ENCODE measurements around the gene GLG1. TPM values are rescaled to one million over a fixed set of nuclear protein-coding genes. Genes with fewer than 3 reads are reported as not detected.

Gene GLG1
- total and polyA plus RNA-seq, 2 experiments from 2014 or later, result 142 to 148 TPM

GRCh38 chr16:74582970-74583369, 23.9 kb downstream of the GLG1 start:
- Histone ChIP-seq H4K20me1 (ENCODE audit: insufficient read depth, poor library complexity, severe bottlenecking) (peaks cover 45% of the 10 kb centered on the region), H3K36me3 (replicated peaks; ENCODE audit: insufficient read depth, low read depth) (no peaks in the 10 kb centered on the region), H3K4me3 (no peak overlapping the region), H3K27ac (peak overlapping the region; percentile 10), H3K79me2 (peaks cover 100% of the 10 kb centered on the region), H3K27me3 (no peaks in the 10 kb centered on the region), H3K9me2 (replicated peaks; ENCODE audit: insufficient read depth) (no peaks in the 10 kb centered on the region), H3K9me3 (ENCODE audit: low read depth) (no peaks in the 10 kb centered on the region), H3K4me1 (ENCODE audit: insufficient read depth) (peaks cover 12% of the 10 kb centered on the region), H3K4me2 (no peak overlapping the region), H2AFZ (no peak overlapping the region)
- no peak for TF ChIP-seq EZH2 (IDR thresholded peaks at IDR 0.05; ENCODE audit: borderline replicate concordance)
- TF ChIP-seq CTCF (IDR thresholded peaks at IDR 0.05; ENCODE audit: poor library complexity), result no peak
- TF ChIP-seq EZH2phosphoT487 (IDR thresholded peaks at IDR 0.05; ENCODE audit: low read depth, severe bottlenecking, unreplicated experiment), result no peak
- no peak for DNase-seq (ENCODE audit: low spot score)
- WGBS (ENCODE audit: low lambda C conversion rate, missing lambda C conversion rate), result 77% methylated on average over 1 of the region's 1 CpG

- peaks cover 100% of the 10 kb centered on the region for H3K79me2 ChIP-seq
- no peak overlapping the region for H3K4me2 ChIP-seq
- no peaks in the 10 kb centered on the region for H3K9me3 ChIP-seq (ENCODE audit: low read depth)
- H3K36me3 ChIP-seq (replicated peaks; ENCODE audit: insufficient read depth, low read depth), result no peaks in the 10 kb centered on the region
- H3K27me3 ChIP-seq, result no peaks in the 10 kb centered on the region
- TF ChIP-seq EZH2 (IDR thresholded peaks at IDR 0.05; ENCODE audit: borderline replicate concordance), result no peak
- TF ChIP-seq EZH2phosphoT487 (IDR thresholded peaks at IDR 0.05; ENCODE audit: low read depth, severe bottlenecking, unreplicated experiment), result no peak
- TF ChIP-seq CTCF (IDR thresholded peaks at IDR 0.05; ENCODE audit: poor library complexity), result no peak
- no peak overlapping the region for H3K27ac ChIP-seq
- H2AFZ ChIP-seq, result no peak overlapping the region
- DNase-seq (ENCODE audit: low spot score), result no peak
- H3K4me3 ChIP-seq, result no peak overlapping the region
- no peaks in the 10 kb centered on the region for H3K9me2 ChIP-seq (replicated peaks; ENCODE audit: insufficient read depth)
- H4K20me1 ChIP-seq (ENCODE audit: insufficient read depth, poor library complexity, severe bottlenecking), result peaks cover 52% of the 10 kb centered on the region
- 93% methylated on average over 3 of the region's 3 CpGs for WGBS (ENCODE audit: low lambda C conversion rate, missing lambda C conversion rate)
- peaks cover 13% of the 10 kb centered on the region for H3K4me1 ChIP-seq (ENCODE audit: insufficient read depth)
These were observed 26.1 kb downstream of the GLG1 start for GRCh38 chr16:74580833-74581232.

GRCh38 chr16:74578838-74579237, 28.1 kb downstream of the GLG1 start:
- no peak overlapping the region for H3K27ac ChIP-seq
- no peak overlapping the region for H3K4me2 ChIP-seq
- no peak overlapping the region for H2AFZ ChIP-seq
- H3K79me2 ChIP-seq, result peaks cover 99% of the 10 kb centered on the region
- no peak for DNase-seq (ENCODE audit: low spot score)
- no peaks in the 10 kb centered on the region for H3K9me3 ChIP-seq (ENCODE audit: low read depth)
- H3K36me3 ChIP-seq (replicated peaks; ENCODE audit: insufficient read depth, low read depth), result no peaks in the 10 kb centered on the region
- TF ChIP-seq EZH2 (IDR thresholded peaks at IDR 0.05; ENCODE audit: borderline replicate concordance) (no peak), EZH2phosphoT487 (IDR thresholded peaks at IDR 0.05; ENCODE audit: low read depth, severe bottlenecking, unreplicated experiment) (no peak), CTCF (IDR thresholded peaks at IDR 0.05; ENCODE audit: poor library complexity) (no peak)
- H3K4me1 ChIP-seq (ENCODE audit: insufficient read depth), result peaks cover 13% of the 10 kb centered on the region
- no peak overlapping the region for H3K4me3 ChIP-seq
- WGBS (ENCODE audit: low lambda C conversion rate, missing lambda C conversion rate), result 90% methylated on average over 3 of the region's 3 CpGs
- H3K9me2 ChIP-seq (replicated peaks; ENCODE audit: insufficient read depth), result no peaks in the 10 kb centered on the region
- no peaks in the 10 kb centered on the region for H3K27me3 ChIP-seq
- peaks cover 54% of the 10 kb centered on the region for H4K20me1 ChIP-seq (ENCODE audit: insufficient read depth, poor library complexity, severe bottlenecking)

GRCh38 chr16:74578433-74578832, 28.5 kb downstream of the GLG1 start:
- H3K9me3 ChIP-seq (ENCODE audit: low read depth), result no peaks in the 10 kb centered on the region
- TF ChIP-seq EZH2phosphoT487 (IDR thresholded peaks at IDR 0.05; ENCODE audit: low read depth, severe bottlenecking, unreplicated experiment) (no peak), EZH2 (IDR thresholded peaks at IDR 0.05; ENCODE audit: borderline replicate concordance) (no peak), CTCF (IDR thresholded peaks at IDR 0.05; ENCODE audit: poor library complexity) (no peak)
- 80% methylated on average over 3 of the region's 3 CpGs for whole genome bisulfite sequencing (ENCODE audit: low lambda C conversion rate, missing lambda C conversion rate)
- no peak overlapping the region for H3K4me2 ChIP-seq
- no peaks in the 10 kb centered on the region for H3K27me3 ChIP-seq
- H3K4me1 ChIP-seq (ENCODE audit: insufficient read depth), result peaks cover 13% of the 10 kb centered on the region
- no peaks in the 10 kb centered on the region for H3K9me2 ChIP-seq (replicated peaks; ENCODE audit: insufficient read depth)
- peaks cover 54% of the 10 kb centered on the region for H4K20me1 ChIP-seq (ENCODE audit: insufficient read depth, poor library complexity, severe bottlenecking)
- H3K79me2 ChIP-seq, result peaks cover 99% of the 10 kb centered on the region
- H3K36me3 ChIP-seq (replicated peaks; ENCODE audit: insufficient read depth, low read depth), result no peaks in the 10 kb centered on the region
- no peak overlapping the region for H2AFZ ChIP-seq
- H3K4me3 ChIP-seq, result no peak overlapping the region
- DNase-seq (ENCODE audit: low spot score), result no peak
- no peak overlapping the region for H3K27ac ChIP-seq
